MM.1S (cell line): ENCODE data around the gene HOATZ.

Source experiments
- DNase-seq: peaks from one replicate; pipeline ENCODE4 v3.0.0-alpha.2; 2015
- H2AFZ ChIP-seq: fragments of 300-600 bp; sonication (generic); 2 replicates; pipeline ENCODE4 v1.6.0; 2016; ENCODE audit warnings: antibody characterized with exemption, low read length
- H3F3A ChIP-seq: fragments of 300-600 bp; sonication (generic); 2 replicates; pipeline ENCODE4 v1.6.1; 2016; ENCODE audit warnings: mild to moderate bottlenecking, antibody characterized with exemption, low read length, moderate library complexity, mixed read lengths; ENCODE audit not compliant: insufficient read depth
- H3K27ac ChIP-seq: fragments of 300-600 bp; sonication (generic); 2 replicates; pipeline ENCODE4 v1.5.1; 2016; ENCODE audit warnings: mild to moderate bottlenecking, low read length
- H3K27me3 ChIP-seq: fragments of 300-600 bp; sonication (generic); replicated peaks from 2 replicates; pipeline ENCODE4 v1.6.0; 2016; ENCODE audit warnings: low read length; ENCODE audit not compliant: insufficient read depth
- H3K36me3 ChIP-seq: fragments of 300-600 bp; sonication (generic); replicated peaks from 2 replicates; pipeline ENCODE4 v1.6.1; 2016; ENCODE audit warnings: mild to moderate bottlenecking, low read length, mixed read lengths; ENCODE audit not compliant: insufficient read depth
- H3K4me1 ChIP-seq: fragments of 300-600 bp; sonication (generic); 2 replicates; pipeline ENCODE4 v1.6.1; 2016; ENCODE audit warnings: low read length, mixed read lengths
- H3K4me2 ChIP-seq: fragments of 300-600 bp; sonication (generic); 2 replicates; pipeline ENCODE4 v1.6.0; 2016; ENCODE audit warnings: low read depth, low read length
- H3K4me3 ChIP-seq: fragments of 300-600 bp; sonication (generic); 2 replicates; pipeline ENCODE4 v1.5.1; 2016; ENCODE audit warnings: low read length, mixed read lengths
- H3K79me2 ChIP-seq: fragments of 300-600 bp; sonication (generic); 2 replicates; pipeline ENCODE4 v1.6.1; 2016; ENCODE audit warnings: mixed run types, low read length, mixed read lengths
- H3K9ac ChIP-seq: fragments of 300-600 bp; sonication (generic); 2 replicates; pipeline ENCODE4 v1.6.1; 2016; ENCODE audit warnings: low read length, mixed read lengths
- H3K9me2 ChIP-seq: fragments of 300-600 bp; sonication (generic); replicated peaks from 2 replicates; pipeline ENCODE4 v1.6.1; 2016; ENCODE audit warnings: mild to moderate bottlenecking, low read length, mixed read lengths; ENCODE audit not compliant: insufficient read depth
- H3K9me3 ChIP-seq: fragments of 300-600 bp; sonication (generic); replicated peaks from 2 replicates; pipeline ENCODE4 v1.6.1; 2016; ENCODE audit warnings: mild to moderate bottlenecking, low read length, mixed read lengths; ENCODE audit not compliant: insufficient read depth
- H4K20me1 ChIP-seq: fragments of 300-600 bp; sonication (generic); 2 replicates; pipeline ENCODE4 v1.6.1; 2016; ENCODE audit warnings: mild to moderate bottlenecking, low read length, moderate library complexity, mixed read lengths; ENCODE audit not compliant: insufficient read depth
- EZH2 ChIP-seq: fragments of 300-600 bp; sonication (generic); optimal IDR thresholded peaks from 2 replicates; pipeline ENCODE3; 2017; ENCODE audit warnings: low read depth, mild to moderate bottlenecking, antibody characterized with exemption, low read length, mixed read lengths
- EZH2phosphoT487 ChIP-seq: fragments of 300-600 bp; sonication (generic); IDR thresholded peaks from 2 replicates; pipeline ENCODE4 v1.6.1; 2018; ENCODE audit warnings: antibody characterized with exemption, low read length
- TF ChIP-seq, protein P1 (sequence below): fragments of 300-600 bp; sonication (generic); IDR thresholded peaks from 2 replicates; pipeline ENCODE4 v1.5.1; 2016; ENCODE audit warnings: antibody characterized with exemption, low read length, mixed read lengths

Gene HOATZ

DNA sequence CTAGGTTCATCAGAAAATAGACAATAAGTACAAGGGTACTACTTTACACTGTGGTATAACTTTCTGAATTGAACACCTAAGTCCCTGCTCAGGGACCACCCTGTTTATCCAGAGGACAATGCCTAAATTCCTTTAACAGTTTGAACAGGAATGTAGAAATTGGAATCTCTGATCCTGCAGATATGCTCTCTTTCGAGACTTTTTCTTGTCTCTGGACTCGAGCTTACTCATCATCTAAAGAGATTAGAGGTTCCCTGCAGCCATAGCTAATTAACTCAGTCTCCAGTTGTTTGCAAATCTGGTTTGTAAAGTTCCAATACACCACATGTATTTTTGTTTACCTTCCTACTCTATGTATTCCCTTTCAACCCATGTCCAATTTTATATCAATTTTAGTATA is 1.0 kb downstream of the HOATZ start:
- DNase-seq: no peak
- no peaks in the 10 kb centered on the region for H3K9me3 ChIP-seq
- no peaks in the 10 kb centered on the region for H3K4me1 ChIP-seq
- no peak overlapping the region for H3K4me3 ChIP-seq
- H3K27ac ChIP-seq: no peak overlapping the region
- H3K9me2 ChIP-seq: no peaks in the 10 kb centered on the region
- H3K27me3 ChIP-seq: peaks cover 15% of the 10 kb centered on the region; the same call in 1 of the 2 replicates
- H3K9ac ChIP-seq: no peak overlapping the region
- H3K36me3 ChIP-seq: no peaks in the 10 kb centered on the region
- H4K20me1 ChIP-seq: no peaks in the 10 kb centered on the region
- no peak overlapping the region for H2AFZ ChIP-seq
- no peaks in the 10 kb centered on the region for H3K79me2 ChIP-seq
- no peaks in the 10 kb centered on the region for H3F3A ChIP-seq
- TF ChIP-seq EZH2phosphoT487: no peak
- TF ChIP-seq, protein P1, sequence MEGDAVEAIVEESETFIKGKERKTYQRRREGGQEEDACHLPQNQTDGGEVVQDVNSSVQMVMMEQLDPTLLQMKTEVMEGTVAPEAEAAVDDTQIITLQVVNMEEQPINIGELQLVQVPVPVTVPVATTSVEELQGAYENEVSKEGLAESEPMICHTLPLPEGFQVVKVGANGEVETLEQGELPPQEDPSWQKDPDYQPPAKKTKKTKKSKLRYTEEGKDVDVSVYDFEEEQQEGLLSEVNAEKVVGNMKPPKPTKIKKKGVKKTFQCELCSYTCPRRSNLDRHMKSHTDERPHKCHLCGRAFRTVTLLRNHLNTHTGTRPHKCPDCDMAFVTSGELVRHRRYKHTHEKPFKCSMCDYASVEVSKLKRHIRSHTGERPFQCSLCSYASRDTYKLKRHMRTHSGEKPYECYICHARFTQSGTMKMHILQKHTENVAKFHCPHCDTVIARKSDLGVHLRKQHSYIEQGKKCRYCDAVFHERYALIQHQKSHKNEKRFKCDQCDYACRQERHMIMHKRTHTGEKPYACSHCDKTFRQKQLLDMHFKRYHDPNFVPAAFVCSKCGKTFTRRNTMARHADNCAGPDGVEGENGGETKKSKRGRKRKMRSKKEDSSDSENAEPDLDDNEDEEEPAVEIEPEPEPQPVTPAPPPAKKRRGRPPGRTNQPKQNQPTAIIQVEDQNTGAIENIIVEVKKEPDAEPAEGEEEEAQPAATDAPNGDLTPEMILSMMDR: no peak
- TF ChIP-seq EZH2: no peak
- H3K4me2 ChIP-seq: no peak overlapping the region

DNA sequence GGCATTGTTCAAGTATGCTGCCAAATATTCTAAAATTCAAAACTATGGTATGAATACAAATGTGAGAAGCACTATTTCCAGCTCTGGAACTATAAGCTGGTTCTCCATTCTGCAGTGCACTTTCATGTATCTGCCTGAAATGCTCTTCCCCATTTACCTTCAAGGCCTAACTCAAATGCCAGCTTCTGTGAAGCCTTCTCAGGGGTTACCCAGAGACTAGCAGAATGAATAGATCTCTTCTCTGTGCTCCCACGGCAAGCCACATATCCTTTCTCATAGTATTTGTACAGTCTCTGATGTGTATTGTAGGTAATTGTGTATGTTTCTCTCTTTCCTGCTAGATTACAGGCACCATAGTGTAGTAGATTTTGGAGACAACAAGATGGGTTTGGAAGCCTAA is 4.1 kb downstream of the HOATZ start:
- H3K9ac ChIP-seq: no peak overlapping the region
- no peaks in the 10 kb centered on the region for H3K79me2 ChIP-seq
- H3K27ac ChIP-seq: no peak overlapping the region

DNA sequence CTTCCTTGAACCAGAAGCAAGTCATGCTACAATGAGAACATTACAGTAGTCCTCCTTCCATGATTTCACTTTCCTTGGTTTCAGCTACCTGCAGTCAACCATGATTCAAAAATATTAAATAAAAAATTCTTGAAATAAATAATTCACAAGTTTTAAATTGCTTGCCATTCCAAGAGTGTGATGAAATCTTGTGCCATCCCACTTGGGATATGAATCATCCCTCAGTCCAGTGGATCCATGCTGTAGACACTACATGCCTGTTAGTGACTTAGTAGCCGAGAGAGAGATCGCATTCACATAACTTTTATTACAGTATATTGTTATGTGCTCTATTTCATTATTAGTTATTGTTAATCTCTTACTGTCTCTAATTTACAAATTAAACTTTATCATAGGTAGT is 6.0 kb downstream of the HOATZ start:
- H3K9me3 ChIP-seq: no peaks in the 10 kb centered on the region
- no peaks in the 10 kb centered on the region for H3K27me3 ChIP-seq
- H3K79me2 ChIP-seq: no peaks in the 10 kb centered on the region
- H3K27ac ChIP-seq: no peak overlapping the region
- H3K4me2 ChIP-seq: no peak overlapping the region
- no peak for DNase-seq
- no peaks in the 10 kb centered on the region for H3K9me2 ChIP-seq
- no peaks in the 10 kb centered on the region for H3F3A ChIP-seq
- no peak overlapping the region for H2AFZ ChIP-seq
- no peak overlapping the region for H3K4me3 ChIP-seq
- no peaks in the 10 kb centered on the region for H4K20me1 ChIP-seq
- no peaks in the 10 kb centered on the region for H3K4me1 ChIP-seq
- no peak overlapping the region for H3K9ac ChIP-seq
- H3K36me3 ChIP-seq: no peaks in the 10 kb centered on the region
- no peak for TF ChIP-seq EZH2phosphoT487
- TF ChIP-seq, protein P1: no peak
- TF ChIP-seq EZH2: no peak

More for the DNA sequence above, 4.1 kb downstream of the HOATZ start:
- Histone ChIP-seq H3K9me2 (no peaks in the 10 kb centered on the region), H3K27me3 (0 out of 2 replicates have a peak, but pooled peaks cover under 1% of the 10 kb centered on the region), H3F3A (no peaks in the 10 kb centered on the region), H3K4me2 (no peak overlapping the region), H3K4me3 (no peak overlapping the region), H3K36me3 (no peaks in the 10 kb centered on the region), H4K20me1 (no peaks in the 10 kb centered on the region), H3K9me3 (no peaks in the 10 kb centered on the region), H2AFZ (no peak overlapping the region), H3K4me1 (no peaks in the 10 kb centered on the region)
- TF ChIP-seq, protein P1: no peak
- DNase-seq: no peak

DNA sequence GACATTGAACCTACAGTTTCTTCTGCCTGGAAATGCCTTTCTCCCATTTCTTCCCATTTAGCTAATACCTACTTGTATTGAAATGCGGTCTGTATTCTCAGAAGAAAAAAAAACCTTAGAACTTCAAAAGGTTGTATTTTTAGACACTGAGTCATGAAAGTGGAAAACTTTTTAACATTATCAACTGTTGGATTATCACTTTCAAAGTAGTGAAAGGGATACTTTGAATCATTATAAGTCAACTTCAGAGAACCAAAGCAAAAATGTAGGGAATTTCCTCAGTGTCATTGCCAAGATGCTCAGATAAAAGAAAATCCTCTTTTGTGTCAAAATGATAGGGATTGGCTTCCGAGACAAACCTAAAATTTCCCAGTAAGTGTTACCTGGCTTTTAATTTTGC is 6.6 kb downstream of the HOATZ start:
- H3K27me3 ChIP-seq: no peaks in the 10 kb centered on the region
- no peaks in the 10 kb centered on the region for H3K36me3 ChIP-seq
- H3K9me2 ChIP-seq: no peaks in the 10 kb centered on the region
- no peak overlapping the region for H3K27ac ChIP-seq
- H3K9me3 ChIP-seq: no peaks in the 10 kb centered on the region
- no peak overlapping the region for H2AFZ ChIP-seq
- no peak overlapping the region for H3K4me3 ChIP-seq
- TF ChIP-seq EZH2phosphoT487 (no peak), EZH2 (no peak)
- TF ChIP-seq, protein P1: no peak
- H3K4me1 ChIP-seq: peaks cover 4% of the 10 kb centered on the region
- no peak for DNase-seq
- no peak overlapping the region for H3K9ac ChIP-seq
- H3K79me2 ChIP-seq: no peaks in the 10 kb centered on the region
- no peaks in the 10 kb centered on the region for H4K20me1 ChIP-seq
- H3F3A ChIP-seq: no peaks in the 10 kb centered on the region
- no peak overlapping the region for H3K4me2 ChIP-seq
